H1 (cell line): ENCODE results near the gene ANKRD12. TPM values are rescaled to one million over a fixed set of nuclear protein-coding genes. Genes with fewer than 3 reads are reported as not detected.

Source experiments
- CBX5 ChIP-seq: fragments of 300-800, 300-1000 bp; sonication (generic); IDR thresholded peaks from 2 replicates; pipeline ENCODE4 v1.7.1; 2016; ENCODE audit warnings: antibody characterized with exemption, low read length, low read depth
- EZH2 ChIP-seq: fragments of 200-600 bp; sonication (generic); IDR thresholded peaks from 2 replicates; pipeline ENCODE4 v1.7.1; 2012; ENCODE audit warnings: low read depth, mild to moderate bottlenecking, moderate library complexity, low read length, inconsistent platforms; ENCODE audit not compliant: severe bottlenecking
- HDAC2 ChIP-seq, 2 experiments: fragments of 300-600 bp in 1 of 2; sonication (generic) in 1 of 2; IDR thresholded peaks; 2 replicates each; pipeline ENCODE4 v1.6.1; 2011 to 2012; ENCODE audit warnings: low read depth in 2 of 2, low read length in 2 of 2, mild to moderate bottlenecking in 2 of 2, moderate library complexity in 2 of 2, borderline replicate concordance in 1 of 2, inconsistent platforms in 1 of 2
- KDM5A ChIP-seq: fragments of 200-600 bp; IDR thresholded peaks from 2 replicates; pipeline ENCODE4 v1.7.1; 2012; ENCODE audit warnings: mild to moderate bottlenecking, low read length, inconsistent platforms, mixed read lengths
- POLR2AphosphoS5 ChIP-seq: IDR thresholded peaks from 2 replicates; pipeline ENCODE4 v1.6.1; 2011; ENCODE audit warnings: low read depth, low read length
- RFX5 ChIP-seq: IDR thresholded peaks from 2 replicates; pipeline ENCODE4 v1.6.1; 2011; ENCODE audit warnings: low read depth, low read length, improper control_type of control experiment, borderline replicate concordance
- SIRT6 ChIP-seq: IDR thresholded peaks from one replicate; pipeline ENCODE4 v1.7.1; 2012; ENCODE audit warnings: low read length, inconsistent platforms
- polyA plus RNA-seq, 7 experiments: library from polyadenylated mRNA; depleted of rRNA in 3 of 7; stranded (reverse) in 5 of 7; unstranded in 2 of 7; fragments of >200 nt in 5 of 7; fragments of 200-250 nt in 2 of 7; gene quantifications; 1 replicate in 5 of 7; 2 replicates in 1 of 7; 4 replicates in 1 of 7; pipeline versions ENCODE4 v1.2.1 to v1.2.3, GENCODE V29; 2011 to 2013; ENCODE audit warnings: missing spikeins in 2 of 7, mixed read lengths in 2 of 7
- total RNA-seq: library from RNA; stranded (reverse); fragmentation: NEBNext Ultra II Directional; extraction: Animal tissue kit (Norgen Biotek cat#: 25700); gene quantifications from 2 replicates; pipeline ENCODE4 v1.2.1, GENCODE V29; 2021
- TF ChIP-seq, protein P1 (sequence below), 3 experiments: IDR thresholded peaks; 1 replicate in 2 of 3; 2 replicates in 1 of 3; pipeline versions ENCODE4 v1.5.1 to v1.6.1; 2011; ENCODE audit warnings: low read length in 3 of 3, mild to moderate bottlenecking in 3 of 3, inconsistent platforms in 2 of 3, low read depth in 1 of 3, moderate library complexity in 1 of 3; ENCODE audit not compliant: insufficient read depth in 1 of 3; ENCODE audit errors: control extremely low read depth in 1 of 3

ANKRD12 gene
- total and polyA plus RNA-seq, 2 of the 8 experiments (the other 6 are each of a cell fraction or from before 2014, with no cell fraction given): 2.6 to 37.9 TPM

DNA sequence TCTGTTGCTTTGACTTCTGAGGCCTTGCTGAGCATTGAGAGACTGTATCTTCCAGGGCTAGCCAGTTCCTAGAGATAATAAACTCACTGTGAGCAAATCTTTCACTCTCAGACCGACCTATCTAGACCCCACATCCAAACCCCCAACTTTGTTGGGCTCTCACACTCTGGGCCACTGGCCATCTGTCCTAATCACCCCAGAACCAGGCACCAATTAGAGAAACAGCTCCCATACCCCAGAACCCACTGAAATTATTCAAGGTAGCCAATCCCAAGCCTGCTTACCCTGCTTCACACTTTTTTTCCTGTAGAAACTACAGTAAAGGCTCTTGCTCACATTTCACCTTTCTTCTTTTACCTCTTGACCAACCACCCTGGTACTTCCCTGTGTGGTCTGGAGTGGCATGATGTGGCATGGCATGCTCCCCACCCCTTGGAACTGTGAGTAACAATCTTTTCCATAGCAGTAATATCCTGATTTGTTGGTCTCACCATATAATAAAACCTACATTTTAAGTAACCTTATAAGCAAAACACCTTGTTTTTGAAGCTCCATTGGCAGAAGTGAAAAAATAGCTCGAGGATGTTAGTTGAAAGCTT lies 55.2 kb downstream of the ANKRD12 start (continued):
- TF ChIP-seq, protein P1, sequence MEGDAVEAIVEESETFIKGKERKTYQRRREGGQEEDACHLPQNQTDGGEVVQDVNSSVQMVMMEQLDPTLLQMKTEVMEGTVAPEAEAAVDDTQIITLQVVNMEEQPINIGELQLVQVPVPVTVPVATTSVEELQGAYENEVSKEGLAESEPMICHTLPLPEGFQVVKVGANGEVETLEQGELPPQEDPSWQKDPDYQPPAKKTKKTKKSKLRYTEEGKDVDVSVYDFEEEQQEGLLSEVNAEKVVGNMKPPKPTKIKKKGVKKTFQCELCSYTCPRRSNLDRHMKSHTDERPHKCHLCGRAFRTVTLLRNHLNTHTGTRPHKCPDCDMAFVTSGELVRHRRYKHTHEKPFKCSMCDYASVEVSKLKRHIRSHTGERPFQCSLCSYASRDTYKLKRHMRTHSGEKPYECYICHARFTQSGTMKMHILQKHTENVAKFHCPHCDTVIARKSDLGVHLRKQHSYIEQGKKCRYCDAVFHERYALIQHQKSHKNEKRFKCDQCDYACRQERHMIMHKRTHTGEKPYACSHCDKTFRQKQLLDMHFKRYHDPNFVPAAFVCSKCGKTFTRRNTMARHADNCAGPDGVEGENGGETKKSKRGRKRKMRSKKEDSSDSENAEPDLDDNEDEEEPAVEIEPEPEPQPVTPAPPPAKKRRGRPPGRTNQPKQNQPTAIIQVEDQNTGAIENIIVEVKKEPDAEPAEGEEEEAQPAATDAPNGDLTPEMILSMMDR (IDR thresholded peaks at IDR 0.05; ENCODE audit: control extremely low read depth in 1 of 3, insufficient read depth in 1 of 3, low read depth in 1 of 3, low read length in 3 of 3): no peak
- TF ChIP-seq KDM5A (no peak), POLR2AphosphoS5 (no peak), RFX5 (no peak), HDAC2 (IDR thresholded peaks at IDR 0.05; ENCODE audit: borderline replicate concordance in 1 of 2, low read depth in 2 of 2, low read length in 2 of 2) (no peak), EZH2 (no peak), SIRT6 (no peak), CBX5 (no peak)
